Activated B cell treated with CpG ODN at 0.5 μM for 24 hours (primary cell): ENCODE data around the gene TIMP3. TPM values are rescaled to one million over a fixed set of nuclear protein-coding genes. Genes with fewer than 3 reads are reported as not detected.

ENCODE experiments used
- ATAC-seq: fragments of 200-7000 bp; cut with Tn5 transposase; one replicate; pipeline ENCODE4 v1.10.0; 2021; ENCODE audit warnings: low read depth, mild to moderate bottlenecking, moderate library complexity
- CTCF ChIA-PET: fragments of 350-600 bp; sonication (Branson Sonifier 250); formaldehyde crosslinking; loops from one replicate; lab custom pipeline; 2021; ENCODE audit warnings: antibody characterized with exemption; lab: Charles Lee
- POLR2A ChIA-PET: fragments of 350-600 bp; sonication (Branson Sonifier 250); formaldehyde crosslinking; loops from one replicate; lab custom pipeline; 2021; ENCODE audit warnings: antibody characterized with exemption; lab: Charles Lee
- DNase-seq: peaks from one replicate; pipeline ENCODE4 v3.0.0; 2022
- H3K27ac Mint-ChIP-seq: one replicate; pipeline ENCODE4 v1.8.0; 2020; ENCODE audit warnings: mixed read lengths
- H3K27me3 Mint-ChIP-seq: one replicate; pipeline ENCODE4 v1.8.0; 2021; ENCODE audit warnings: mixed read lengths
- H3K36me3 Mint-ChIP-seq: one replicate; pipeline ENCODE4 v1.8.0; 2021; ENCODE audit warnings: low read depth, mixed read lengths
- H3K4me1 Mint-ChIP-seq: one replicate; pipeline ENCODE4 v1.8.0; 2021; ENCODE audit warnings: mixed read lengths
- H3K4me3 Mint-ChIP-seq: one replicate; pipeline ENCODE4 v1.8.0; 2020; ENCODE audit warnings: mild to moderate bottlenecking, mixed read lengths
- H3K9me3 Mint-ChIP-seq: one replicate; pipeline ENCODE4 v1.8.0; 2020; ENCODE audit warnings: mixed read lengths
- intact Hi-C: fragments of 100-400 bp; cut with micrococcal nuclease; formaldehyde crosslinking; loops from one replicate; pipeline ENCODE4 v1.15.1; 2024
- total RNA-seq: library from RNA; stranded (reverse); gene quantifications from 2 replicates; pipeline ENCODE4 v1.2.3, GENCODE V29; 2022
- TF ChIP-seq, protein P1 (sequence below): fragments of 200-600 bp; IDR thresholded peaks from one replicate; pipeline ENCODE4 v1.8.0; 2022; ENCODE audit warnings: antibody characterized with exemption, mild to moderate bottlenecking

Gene TIMP3
- total RNA-seq, 1 donor from 2014 or later: not detected

DNA sequence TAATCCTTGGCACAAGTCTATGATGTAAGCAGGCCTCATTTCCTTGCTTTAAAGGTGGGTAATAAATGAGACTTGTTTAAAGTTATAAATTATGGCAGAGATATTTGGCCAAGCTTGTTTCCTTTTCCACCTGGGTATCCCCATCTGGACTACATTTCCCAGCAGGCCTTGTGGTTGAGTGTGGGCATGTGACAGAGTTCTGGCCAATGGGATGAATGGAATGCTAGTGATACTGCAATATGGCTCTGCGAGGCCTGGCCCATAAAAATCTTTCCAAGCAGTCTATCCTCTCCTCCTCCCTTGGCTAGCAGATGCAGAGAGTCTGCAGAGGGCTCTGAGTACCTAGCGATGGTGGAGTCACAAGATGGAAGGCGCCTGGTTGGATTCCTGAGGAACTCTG, 102.5 kb downstream of the TIMP3 start:
- Mint-ChIP-seq H3K4me1 (no peaks in the 10 kb centered on the region), H3K36me3 (no peaks in the 10 kb centered on the region), H3K9me3 (no peaks in the 10 kb centered on the region), H3K27me3 (peaks cover 2% of the 10 kb centered on the region), H3K27ac (no peak overlapping the region), H3K4me3 (no peak overlapping the region)
- ATAC-seq (no peak), DNase-seq (no peak)
- ChIA-PET CTCF (no interaction called here), POLR2A (interaction anchor here (0.6 kb wide), 1 partner anchor 21 kb away, joined by 8 read pairs; no protein-coding TSS in a partner anchor)
- TF ChIP-seq, protein P1, sequence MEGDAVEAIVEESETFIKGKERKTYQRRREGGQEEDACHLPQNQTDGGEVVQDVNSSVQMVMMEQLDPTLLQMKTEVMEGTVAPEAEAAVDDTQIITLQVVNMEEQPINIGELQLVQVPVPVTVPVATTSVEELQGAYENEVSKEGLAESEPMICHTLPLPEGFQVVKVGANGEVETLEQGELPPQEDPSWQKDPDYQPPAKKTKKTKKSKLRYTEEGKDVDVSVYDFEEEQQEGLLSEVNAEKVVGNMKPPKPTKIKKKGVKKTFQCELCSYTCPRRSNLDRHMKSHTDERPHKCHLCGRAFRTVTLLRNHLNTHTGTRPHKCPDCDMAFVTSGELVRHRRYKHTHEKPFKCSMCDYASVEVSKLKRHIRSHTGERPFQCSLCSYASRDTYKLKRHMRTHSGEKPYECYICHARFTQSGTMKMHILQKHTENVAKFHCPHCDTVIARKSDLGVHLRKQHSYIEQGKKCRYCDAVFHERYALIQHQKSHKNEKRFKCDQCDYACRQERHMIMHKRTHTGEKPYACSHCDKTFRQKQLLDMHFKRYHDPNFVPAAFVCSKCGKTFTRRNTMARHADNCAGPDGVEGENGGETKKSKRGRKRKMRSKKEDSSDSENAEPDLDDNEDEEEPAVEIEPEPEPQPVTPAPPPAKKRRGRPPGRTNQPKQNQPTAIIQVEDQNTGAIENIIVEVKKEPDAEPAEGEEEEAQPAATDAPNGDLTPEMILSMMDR: no peak
- intact Hi-C loops: no loop called here

DNA sequence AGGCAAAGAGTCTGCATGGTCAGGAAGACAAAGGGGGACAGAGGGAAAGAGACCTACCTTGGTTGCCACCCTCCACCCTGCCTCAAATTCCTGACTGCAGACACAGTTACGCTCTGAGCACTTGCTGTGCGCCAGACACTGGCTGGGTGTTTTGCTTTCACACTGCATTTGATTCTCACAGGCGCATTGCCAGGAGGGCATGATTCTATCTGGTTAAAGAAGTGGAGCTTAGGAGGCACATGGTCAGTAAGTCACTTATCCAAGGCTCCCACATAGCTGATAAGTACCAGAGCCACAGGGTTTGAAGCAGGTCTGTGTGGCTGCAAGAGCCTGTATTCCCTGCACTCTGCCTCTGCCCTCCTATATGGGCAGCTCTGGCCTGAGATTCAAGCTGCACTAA, 103.9 kb downstream of the TIMP3 start:
- H3K27me3 Mint-ChIP-seq: peaks cover 2% of the 10 kb centered on the region
- DNase-seq (no peak), ATAC-seq (no peak)
- H3K9me3 Mint-ChIP-seq: no peaks in the 10 kb centered on the region
- H3K4me1 Mint-ChIP-seq: no peaks in the 10 kb centered on the region
- ChIA-PET POLR2A (no interaction called here), CTCF (no interaction called here)
- no peak overlapping the region for H3K27ac Mint-ChIP-seq
- TF ChIP-seq, protein P1: no peak
- intact Hi-C loops: no loop called here
- no peak overlapping the region for H3K4me3 Mint-ChIP-seq
- no peaks in the 10 kb centered on the region for H3K36me3 Mint-ChIP-seq

DNA sequence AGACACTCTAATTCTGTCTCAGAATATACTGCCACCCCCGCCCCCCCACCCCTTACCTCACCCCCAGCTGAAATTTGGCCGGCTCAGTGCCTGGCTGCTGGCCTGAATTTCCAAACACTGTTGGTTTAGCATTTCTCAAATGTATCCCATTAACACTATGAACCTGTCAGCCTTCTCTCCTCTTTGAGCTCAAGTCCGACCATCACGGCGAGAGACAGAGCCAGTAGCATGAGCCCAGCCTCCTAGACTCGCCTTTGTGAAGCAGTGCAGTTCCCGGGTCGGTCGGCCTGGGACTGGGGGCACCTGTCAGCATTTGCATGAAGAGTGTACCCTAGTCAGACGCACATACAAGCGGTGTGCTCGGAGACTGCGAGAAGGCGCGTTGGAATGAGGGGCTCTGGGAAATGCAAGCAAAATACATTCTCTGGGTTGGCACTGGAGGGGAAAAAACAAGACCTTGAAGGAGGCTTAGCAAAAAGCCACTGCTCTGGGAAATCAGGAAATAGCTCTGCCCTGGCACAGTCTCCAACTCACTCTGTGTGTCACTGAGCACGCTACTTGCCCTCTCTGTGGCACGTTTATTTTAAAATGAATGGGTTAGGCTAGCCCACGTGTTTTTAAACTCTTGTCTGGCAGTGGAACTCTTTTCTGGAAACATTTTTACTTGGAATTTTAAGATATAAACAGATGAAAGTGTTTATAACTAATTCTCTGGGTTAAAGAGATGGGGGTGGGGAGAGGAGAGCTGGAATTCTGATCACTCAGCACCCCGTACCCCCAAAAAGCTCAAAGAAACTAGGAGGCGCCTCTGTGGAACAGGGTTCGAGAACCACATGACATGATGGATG, 108.3 kb downstream of the TIMP3 start:
- Mint-ChIP-seq H3K27me3 (no peaks in the 10 kb centered on the region), H3K27ac (no peak overlapping the region), H3K4me3 (no peak overlapping the region), H3K36me3 (no peaks in the 10 kb centered on the region), H3K4me1 (no peaks in the 10 kb centered on the region), H3K9me3 (no peaks in the 10 kb centered on the region)
- intact Hi-C loops: no loop called here
- ATAC-seq (no peak), DNase-seq (no peak)
- ChIA-PET POLR2A (no interaction called here), CTCF (no interaction called here)
- TF ChIP-seq, protein P1: no peak

DNA sequence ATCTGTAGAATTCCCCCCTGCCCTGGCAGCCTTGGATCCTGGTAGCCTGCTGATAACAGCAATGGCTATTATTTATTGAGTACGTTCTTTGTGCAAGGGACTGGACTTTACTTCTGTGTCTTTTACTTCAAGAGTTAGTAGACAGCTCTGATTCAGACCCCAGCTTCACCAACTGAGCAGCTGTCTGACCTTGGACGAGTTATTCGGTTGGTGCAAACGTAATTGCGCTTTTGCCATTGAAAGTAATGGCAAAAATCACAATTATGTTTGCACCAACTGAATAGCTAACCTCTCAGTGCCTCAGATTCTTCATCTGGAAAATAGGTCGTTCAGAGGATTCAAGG, 108.9 kb downstream of the TIMP3 start:
- Mint-ChIP-seq H3K9me3 (peaks cover 2% of the 10 kb centered on the region), H3K27ac (no peak overlapping the region), H3K4me3 (no peak overlapping the region), H3K4me1 (no peaks in the 10 kb centered on the region), H3K27me3 (no peaks in the 10 kb centered on the region), H3K36me3 (no peaks in the 10 kb centered on the region)
- TF ChIP-seq, protein P1: no peak
- CTCF ChIA-PET: no interaction called here
- intact Hi-C loops: no loop called here
- POLR2A ChIA-PET: no interaction called here
- no peak for ATAC-seq
- DNase-seq: no peak

DNA sequence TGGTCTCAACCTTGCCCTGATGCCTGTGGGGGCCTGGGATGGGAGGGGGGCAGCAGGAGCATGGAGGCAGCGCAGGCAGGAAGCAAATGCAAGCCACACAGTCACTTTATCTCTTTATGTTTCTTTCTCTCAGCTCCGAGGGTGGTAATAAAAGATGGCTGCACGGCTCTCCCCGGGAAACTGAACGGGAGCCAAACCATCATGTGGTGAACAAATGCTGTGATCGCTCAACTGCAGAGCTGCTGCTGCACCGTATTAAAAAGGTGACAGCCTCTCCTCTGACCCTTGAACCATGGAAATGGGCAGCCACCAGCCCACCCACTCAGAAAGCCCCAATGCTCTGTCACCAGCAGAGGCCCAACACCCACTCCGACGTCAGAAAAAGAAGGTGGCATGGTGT, 110.0 kb downstream of the TIMP3 start:
- Mint-ChIP-seq H3K27ac (no peak overlapping the region), H3K4me3 (no peak overlapping the region), H3K36me3 (no peaks in the 10 kb centered on the region), H3K27me3 (no peaks in the 10 kb centered on the region), H3K9me3 (peaks cover 7% of the 10 kb centered on the region), H3K4me1 (no peaks in the 10 kb centered on the region)
- DNase-seq (no peak), ATAC-seq (no peak)
- TF ChIP-seq, protein P1: no peak
- ChIA-PET CTCF (no interaction called here), POLR2A (no interaction called here)
- intact Hi-C loops: no loop called here
